Measurements from ENCODE around the gene CXCR3.
"Not testable (repeated sequence)": the region's sequence is repeated elsewhere in the genome, so short reads cannot be mapped to it uniquely, and the experiment has no call there.

GRCh38 chrX:71664202-71664601, 45.9 kb upstream of the CXCR3 start:
- not testable (repeated sequence) for TF ChIP-seq POLR2AphosphoS5 (IDR thresholded peaks at IDR 0.05; ENCODE audit: low read length); RBBP5 (conservative IDR thresholded peaks at IDR 0.05); TAF1 (IDR thresholded peaks at IDR 0.05; ENCODE audit: borderline replicate concordance, low read depth, low read length)
- TF ChIP-seq, protein P1, sequence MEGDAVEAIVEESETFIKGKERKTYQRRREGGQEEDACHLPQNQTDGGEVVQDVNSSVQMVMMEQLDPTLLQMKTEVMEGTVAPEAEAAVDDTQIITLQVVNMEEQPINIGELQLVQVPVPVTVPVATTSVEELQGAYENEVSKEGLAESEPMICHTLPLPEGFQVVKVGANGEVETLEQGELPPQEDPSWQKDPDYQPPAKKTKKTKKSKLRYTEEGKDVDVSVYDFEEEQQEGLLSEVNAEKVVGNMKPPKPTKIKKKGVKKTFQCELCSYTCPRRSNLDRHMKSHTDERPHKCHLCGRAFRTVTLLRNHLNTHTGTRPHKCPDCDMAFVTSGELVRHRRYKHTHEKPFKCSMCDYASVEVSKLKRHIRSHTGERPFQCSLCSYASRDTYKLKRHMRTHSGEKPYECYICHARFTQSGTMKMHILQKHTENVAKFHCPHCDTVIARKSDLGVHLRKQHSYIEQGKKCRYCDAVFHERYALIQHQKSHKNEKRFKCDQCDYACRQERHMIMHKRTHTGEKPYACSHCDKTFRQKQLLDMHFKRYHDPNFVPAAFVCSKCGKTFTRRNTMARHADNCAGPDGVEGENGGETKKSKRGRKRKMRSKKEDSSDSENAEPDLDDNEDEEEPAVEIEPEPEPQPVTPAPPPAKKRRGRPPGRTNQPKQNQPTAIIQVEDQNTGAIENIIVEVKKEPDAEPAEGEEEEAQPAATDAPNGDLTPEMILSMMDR (IDR thresholded peaks at IDR 0.05 in 2 of 3, conservative IDR thresholded peaks at IDR 0.05 in 1 of 3; ENCODE audit: control insufficient read depth in 2 of 3, extremely low read depth in 1 of 3, insufficient read depth in 1 of 3, low read depth in 3 of 3, low read length in 3 of 3): peak; percentile 31 to 37 (median 32); a peak in 3 of 6 replicates
